Activated CD4-positive, alpha-beta T cell treated with anti-CD3 and anti-CD28 coated beads, Interleukin-2, Interleukin-6, amounts not matched to agents 100 ng/mL and 50 ng/mL, durations not matched to agents 16 hours and 8 hours (primary cell): ENCODE data around the gene GJB5.

ENCODE experiments used
- DNase-seq: peaks from one replicate; pipeline ENCODE4 v3.0.0-alpha.2; 2020

GJB5 gene

GRCh38 chr1:34777519-34778321 is 22.9 kb downstream of the GJB5 start:
- DNase-seq: no peak

GRCh38 chr1:34778381-34778780 is 23.5 kb downstream of the GJB5 start:
- DNase-seq: no peak

- no peak for DNase-seq
These were observed 24.2 kb downstream of the GJB5 start for GRCh38 chr1:34779005-34779404.

- no peak for DNase-seq
These were observed 24.7 kb downstream of the GJB5 start for GRCh38 chr1:34779526-34779925.

- no peak for DNase-seq
These were observed 25.1 kb downstream of the GJB5 start for GRCh38 chr1:34779962-34780361.

GRCh38 chr1:34780528-34780927 is 25.7 kb downstream of the GJB5 start:
- no peak for DNase-seq

GRCh38 chr1:34781071-34781843 is 26.4 kb downstream of the GJB5 start, which contains the start of gene GJB3:
TSS of gene GJB3 (plus strand) at chr1:34781214. CDS start at chr1:34784763, 3,549 bp downstream.
- no peak for DNase-seq

GRCh38 chr1:34781844-34782391 is 27.1 kb downstream of the GJB5 start:
- DNase-seq: no peak

GRCh38 chr1:34784751-34785221 is 29.9 kb downstream of the GJB5 start:
- DNase-seq: no peak

- no peak for DNase-seq
These were observed 30.5 kb downstream of the GJB5 start for GRCh38 chr1:34785231-34785874.

- no peak for DNase-seq
These were observed 31.1 kb downstream of the GJB5 start for GRCh38 chr1:34785875-34786470.

GRCh38 chr1:34786521-34787325 is 31.9 kb downstream of the GJB5 start:
- peak; percentile 73 for DNase-seq

GRCh38 chr1:34787461-34788420 is 32.9 kb downstream of the GJB5 start:
- DNase-seq: no peak

- no peak for DNase-seq
These were observed 36.1 kb downstream of the GJB5 start for GRCh38 chr1:34790985-34791384.

GRCh38 chr1:34792424-34792823 is 37.6 kb downstream of the GJB5 start:
- no peak for DNase-seq

GRCh38 chr1:34792868-34793727 is 38.3 kb downstream of the GJB5 start, which contains the start of gene GJA4:
TSS of gene GJA4 (plus strand) at chr1:34792999. CDS start at chr1:34794214, 1,215 bp downstream.
- DNase-seq: no peak

GRCh38 chr1:34794001-34794789 is 39.3 kb downstream of the GJB5 start:
- no peak for DNase-seq

- no peak for DNase-seq
These were observed 39.9 kb downstream of the GJB5 start for GRCh38 chr1:34794790-34795180.

GRCh38 chr1:34795916-34796315 is 41.1 kb downstream of the GJB5 start:
- DNase-seq: no peak
